Neutrophil (primary cell): ENCODE results near the gene INHBB.
"Not testable (repeated sequence)": the region's sequence is repeated elsewhere in the genome, so short reads cannot be mapped to it uniquely, and the experiment has no call there.

Source experiments
- H3K27ac ChIP-seq: fragments of 200-600 bp; sonication (generic); 2 replicates; pipeline ENCODE4 v1.5.1; 2016; ENCODE audit warnings: mild to moderate bottlenecking, moderate library complexity
- H3K27me3 ChIP-seq: fragments of 200-600 bp; sonication (generic); 2 replicates; pipeline ENCODE4 v1.6.0; 2016; ENCODE audit warnings: mild to moderate bottlenecking
- H3K36me3 ChIP-seq: fragments of 200-600 bp; sonication (generic); 2 replicates; pipeline ENCODE4 v1.5.1; 2017
- H3K4me1 ChIP-seq, 2 experiments: fragments of 200-600 bp in 1 of 2; sonication (generic) in 1 of 2; 1 replicate in 1 of 2; 2 replicates in 1 of 2; pipeline versions ENCODE4 v1.5.1 to v1.6.1; 2013 to 2016; ENCODE audit warnings: low read depth in 1 of 2, low read length in 1 of 2, mild to moderate bottlenecking in 1 of 2, moderate library complexity in 1 of 2; ENCODE audit not compliant: control insufficient read depth in 1 of 2, insufficient read depth in 1 of 2
- H3K4me3 ChIP-seq, 2 experiments: fragments of 200-600 bp in 1 of 2; sonication (generic) in 1 of 2; 1 replicate in 1 of 2; 2 replicates in 1 of 2; pipeline ENCODE4 v1.5.1; 2013 to 2016; ENCODE audit warnings: low read depth in 1 of 2, low read length in 1 of 2, mild to moderate bottlenecking in 1 of 2, moderate library complexity in 1 of 2
- H3K9me3 ChIP-seq: fragments of 200-600 bp; sonication (generic); 2 replicates; pipeline ENCODE4 v1.5.1; 2016
- TF ChIP-seq, protein P1 (sequence below): fragments of 200-600 bp; sonication (generic); IDR thresholded peaks from 2 replicates; pipeline ENCODE4 v1.5.1; 2016; ENCODE audit warnings: antibody characterized with exemption

The INHBB gene

DNA sequence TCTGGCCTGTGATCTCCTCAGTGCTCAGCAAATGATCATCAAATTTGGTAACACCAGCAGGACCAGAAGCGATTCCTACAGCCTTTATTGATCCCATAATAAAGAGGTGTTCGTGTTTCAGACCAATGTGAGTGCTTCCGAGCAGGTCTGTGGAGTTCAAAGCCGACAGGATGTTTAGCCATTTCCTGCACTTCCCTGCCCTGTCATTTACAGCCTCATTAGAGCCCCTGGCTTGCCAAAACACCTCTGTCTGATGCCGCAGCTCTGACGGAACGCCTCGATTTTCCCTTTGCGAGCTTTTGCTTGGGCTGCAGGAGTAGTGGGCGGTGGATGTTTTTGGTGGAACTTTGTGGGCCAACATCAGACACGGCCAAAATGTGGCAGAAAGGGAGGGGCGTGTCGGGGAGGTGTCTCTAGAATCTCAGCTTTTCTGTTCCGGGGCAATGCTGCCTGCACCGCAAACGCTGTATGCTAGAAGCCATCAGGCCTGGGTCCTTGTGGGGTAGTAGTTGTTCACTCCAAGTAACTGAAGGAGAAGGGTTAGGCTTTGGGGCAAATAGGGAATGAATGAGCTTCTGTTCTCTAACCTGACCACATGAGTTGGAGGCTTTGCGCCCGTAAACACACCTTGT, 26.1 kb upstream of the INHBB start:
- H3K4me3 ChIP-seq = peak overlapping the region; percentile 11 to 36
- no peaks in the 10 kb centered on the region for H3K9me3 ChIP-seq
- peak overlapping the region; percentile 64 for H3K27ac ChIP-seq
- TF ChIP-seq, protein P1, sequence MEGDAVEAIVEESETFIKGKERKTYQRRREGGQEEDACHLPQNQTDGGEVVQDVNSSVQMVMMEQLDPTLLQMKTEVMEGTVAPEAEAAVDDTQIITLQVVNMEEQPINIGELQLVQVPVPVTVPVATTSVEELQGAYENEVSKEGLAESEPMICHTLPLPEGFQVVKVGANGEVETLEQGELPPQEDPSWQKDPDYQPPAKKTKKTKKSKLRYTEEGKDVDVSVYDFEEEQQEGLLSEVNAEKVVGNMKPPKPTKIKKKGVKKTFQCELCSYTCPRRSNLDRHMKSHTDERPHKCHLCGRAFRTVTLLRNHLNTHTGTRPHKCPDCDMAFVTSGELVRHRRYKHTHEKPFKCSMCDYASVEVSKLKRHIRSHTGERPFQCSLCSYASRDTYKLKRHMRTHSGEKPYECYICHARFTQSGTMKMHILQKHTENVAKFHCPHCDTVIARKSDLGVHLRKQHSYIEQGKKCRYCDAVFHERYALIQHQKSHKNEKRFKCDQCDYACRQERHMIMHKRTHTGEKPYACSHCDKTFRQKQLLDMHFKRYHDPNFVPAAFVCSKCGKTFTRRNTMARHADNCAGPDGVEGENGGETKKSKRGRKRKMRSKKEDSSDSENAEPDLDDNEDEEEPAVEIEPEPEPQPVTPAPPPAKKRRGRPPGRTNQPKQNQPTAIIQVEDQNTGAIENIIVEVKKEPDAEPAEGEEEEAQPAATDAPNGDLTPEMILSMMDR = no peak
- H3K36me3 ChIP-seq = no peaks in the 10 kb centered on the region
- no peaks in the 10 kb centered on the region for H3K27me3 ChIP-seq
- H3K4me1 ChIP-seq = peaks cover 41 to 49% of the 10 kb centered on the region in 2 experiments

DNA sequence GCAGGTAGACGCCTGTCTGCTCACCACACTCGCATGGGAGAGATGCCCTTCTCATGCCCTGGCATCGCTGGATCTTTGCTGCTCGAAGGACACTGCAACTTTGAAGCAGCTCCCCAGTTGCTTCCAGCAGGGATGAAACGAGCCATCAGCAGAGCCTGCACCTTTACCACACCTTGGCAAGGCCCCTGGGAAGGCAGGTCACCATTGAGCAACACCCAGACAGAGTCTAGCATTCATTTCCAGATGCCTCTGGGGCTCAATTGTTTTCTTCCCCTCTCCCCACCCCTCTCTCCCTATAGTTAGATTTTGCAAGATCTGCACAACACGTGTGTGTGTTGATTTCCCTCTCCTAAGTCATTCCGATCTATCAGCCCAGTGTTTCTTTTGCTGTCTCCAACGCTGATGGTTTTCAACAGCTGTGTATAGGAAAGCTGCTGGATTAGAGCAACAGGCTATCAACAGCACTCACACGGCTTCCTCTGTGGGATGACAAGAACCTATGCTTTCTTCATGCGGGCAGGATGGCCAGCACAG, 25.6 kb upstream of the INHBB start:
- TF ChIP-seq, protein P1 = no peak
- Histone ChIP-seq H3K27me3 (no peaks in the 10 kb centered on the region), H3K4me1 (peaks cover 41 to 45% of the 10 kb centered on the region in 2 experiments)

DNA sequence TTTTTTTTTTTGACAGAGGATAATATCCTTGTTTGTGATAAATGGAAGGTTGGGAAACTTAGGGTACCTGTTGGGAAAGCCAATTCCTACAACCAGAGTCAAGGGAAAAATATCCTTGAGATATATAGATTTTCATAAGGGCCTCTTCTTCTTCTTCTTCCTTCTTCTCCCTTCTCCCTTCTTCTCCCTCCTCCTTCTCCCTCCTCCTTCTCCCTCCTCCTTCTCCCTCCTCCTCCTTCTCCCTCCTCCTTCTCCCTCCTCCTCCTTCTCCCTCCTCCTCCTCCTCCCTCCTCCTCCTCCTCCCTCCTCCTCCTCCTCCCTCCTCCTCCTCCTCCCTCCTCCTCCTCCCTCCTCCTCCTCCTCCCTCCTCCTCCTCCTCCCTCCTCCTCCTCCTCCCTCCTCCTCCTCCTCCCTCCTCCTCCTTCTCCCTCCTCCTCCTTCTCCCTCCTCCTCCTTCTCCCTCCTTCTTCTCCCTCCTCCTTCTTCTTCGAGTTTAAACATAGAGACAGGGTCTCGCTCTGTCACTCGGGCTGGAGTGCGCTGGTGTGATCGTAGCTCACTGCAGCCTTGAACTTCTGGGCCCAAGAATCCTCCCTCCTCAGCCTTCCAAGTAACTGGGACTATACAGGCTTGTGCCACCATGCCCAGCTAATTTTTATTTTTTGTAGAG, 24.9 kb upstream of the INHBB start:
- not testable (repeated sequence) for H3K36me3 ChIP-seq, H3K9me3 ChIP-seq, H3K4me3 ChIP-seq, H3K27me3 ChIP-seq
- Histone ChIP-seq H3K4me1 (peaks cover 41 to 45% of the 10 kb centered on the region in 2 experiments), H3K27ac (peak overlapping the region; percentile 64)

More for the DNA sequence above, 25.6 kb upstream of the INHBB start:
- Histone ChIP-seq H3K9me3 (no peaks in the 10 kb centered on the region), H3K36me3 (no peaks in the 10 kb centered on the region), H3K27ac (peak overlapping the region; percentile 64), H3K4me3 (peak overlapping the region; percentile 11 to 36)

DNA sequence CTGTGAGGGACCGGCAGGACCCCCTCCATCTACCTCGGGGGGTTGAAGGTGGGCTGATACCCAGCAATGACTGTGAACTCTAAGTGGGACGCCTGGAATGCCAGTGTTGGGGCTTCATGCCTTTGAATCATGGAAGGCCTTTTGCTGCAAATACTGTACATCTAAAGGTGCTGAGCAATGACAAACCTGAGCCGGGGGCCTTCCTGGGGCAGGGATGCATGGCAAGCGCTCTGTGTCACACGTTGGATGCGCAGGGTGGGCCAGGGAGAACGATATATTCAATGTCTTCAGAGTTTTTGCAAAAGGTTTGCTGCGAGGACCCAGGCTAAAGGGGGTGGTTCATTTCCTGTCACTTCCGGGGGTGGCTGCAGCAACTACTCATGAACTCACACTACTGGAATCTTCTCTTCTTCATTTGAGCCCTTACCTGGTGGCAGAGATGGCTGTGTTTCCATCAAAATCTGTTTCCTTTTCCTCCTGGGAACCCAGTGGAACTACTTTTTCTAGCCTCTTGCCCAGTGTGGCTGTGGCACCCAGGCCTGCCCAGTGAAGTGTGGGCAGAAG, 24.1 kb upstream of the INHBB start:
- Histone ChIP-seq H3K9me3 (no peaks in the 10 kb centered on the region), H3K27me3 (no peaks in the 10 kb centered on the region), H3K4me3 (no peak overlapping the region), H3K27ac (no peak overlapping the region), H3K4me1 (peaks cover 41 to 45% of the 10 kb centered on the region in 2 experiments), H3K36me3 (no peaks in the 10 kb centered on the region)
- TF ChIP-seq, protein P1 = no peak

DNA sequence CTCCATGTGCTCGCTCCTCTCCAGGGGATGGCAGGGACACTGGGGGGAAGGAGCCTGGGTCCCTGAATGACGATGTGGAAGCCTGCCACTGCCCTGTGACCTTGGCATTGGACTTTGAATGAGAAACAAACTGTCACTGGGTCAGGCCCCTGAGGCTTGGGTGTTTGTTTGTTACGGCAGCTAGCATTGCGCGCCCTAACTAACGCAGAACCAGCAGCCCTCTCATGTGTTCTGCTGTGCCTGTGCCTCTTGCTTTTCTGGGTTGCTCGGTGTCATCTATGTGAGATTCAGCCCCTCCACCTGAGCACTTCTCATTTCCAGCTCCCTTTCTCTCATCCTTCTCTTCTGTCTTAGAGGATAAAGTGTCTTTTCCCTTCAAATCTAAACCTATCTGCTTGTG, 23.6 kb upstream of the INHBB start:
- Histone ChIP-seq H3K9me3 (no peaks in the 10 kb centered on the region), H3K4me3 (no peak overlapping the region), H3K4me1 (peaks cover 41 to 47% of the 10 kb centered on the region in 2 experiments), H3K27me3 (no peaks in the 10 kb centered on the region), H3K36me3 (no peaks in the 10 kb centered on the region), H3K27ac (no peak overlapping the region)
- TF ChIP-seq, protein P1 = no peak

DNA sequence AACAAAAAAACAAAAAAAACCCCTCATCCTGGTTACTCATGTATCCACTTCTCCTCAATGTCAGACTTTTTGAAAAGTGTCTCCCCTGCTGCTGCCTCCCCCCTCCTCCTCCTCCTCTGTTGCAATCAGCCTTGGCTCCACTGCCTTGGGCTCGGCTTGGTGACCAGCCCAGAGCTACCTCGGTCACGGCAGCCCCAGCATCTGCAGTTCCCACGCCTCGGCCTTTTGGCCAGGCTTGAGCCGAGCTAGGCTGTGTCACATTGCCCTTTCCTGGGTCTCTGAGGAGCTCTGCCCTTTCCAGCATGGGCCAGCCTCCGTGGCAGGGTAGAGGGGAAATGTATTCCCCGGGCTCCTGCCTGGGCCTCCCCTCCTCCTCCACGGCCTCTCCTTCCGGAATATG, 22.7 kb upstream of the INHBB start:
- TF ChIP-seq, protein P1 = no peak
- no peaks in the 10 kb centered on the region for H3K36me3 ChIP-seq
- peaks cover 47 to 52% of the 10 kb centered on the region in 2 experiments for H3K4me1 ChIP-seq
- no peaks in the 10 kb centered on the region for H3K27me3 ChIP-seq
- no peak overlapping the region for H3K27ac ChIP-seq
- H3K9me3 ChIP-seq = no peaks in the 10 kb centered on the region
- H3K4me3 ChIP-seq = no peak overlapping the region
